Activated CD8-positive, alpha-beta memory T cell treated with anti-CD3 and anti-CD28 coated beads for 48 hours (primary cell): Measurements from ENCODE around the gene DYNAP.

Experiments
- DNase-seq, 3 experiments: peaks; one replicate each; pipeline ENCODE4 v3.0.0-alpha.2; 2020; ENCODE audit warnings: low read depth in 2 of 3, low spot score in 2 of 3

DYNAP gene, protein sequence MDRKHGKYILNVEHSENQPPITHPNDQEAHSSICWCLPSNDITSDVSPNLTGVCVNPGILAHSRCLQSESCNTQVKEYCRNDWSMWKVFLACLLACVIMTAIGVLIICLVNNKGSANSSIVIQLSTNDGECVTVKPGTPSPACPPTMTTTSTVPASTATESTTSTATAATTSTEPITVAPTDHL

GRCh38 chr18:54590945-54591344 is at the start of gene DYNAP:
TSS of gene DYNAP (plus strand) at chr18:54591245. CDS start at chr18:54591283, 38 bp downstream.
- DNase-seq = no peak

DNA sequence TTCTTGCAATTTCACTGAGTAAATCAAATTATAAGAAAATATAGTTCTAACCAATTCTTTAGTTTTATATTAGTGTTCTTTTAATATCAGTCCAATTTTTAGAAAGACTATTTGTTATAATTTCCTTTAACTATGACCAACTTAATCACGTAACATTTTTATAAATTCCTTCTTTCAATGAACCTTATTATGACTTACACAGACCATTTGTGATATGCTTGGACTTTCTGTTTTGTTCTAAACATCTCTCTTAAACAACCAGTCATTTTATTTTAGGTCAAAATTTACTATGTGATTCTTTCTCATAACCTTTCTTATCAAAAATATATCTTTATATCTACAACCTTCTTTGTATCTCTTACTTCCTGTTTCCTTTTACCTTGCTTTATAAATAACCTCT is 39.5 kb upstream of the DYNAP start:
- no peak for DNase-seq

- no peak for DNase-seq
Observed at GRCh38 chr18:54555286-54555685, 35.8 kb upstream of the DYNAP start.

DNA sequence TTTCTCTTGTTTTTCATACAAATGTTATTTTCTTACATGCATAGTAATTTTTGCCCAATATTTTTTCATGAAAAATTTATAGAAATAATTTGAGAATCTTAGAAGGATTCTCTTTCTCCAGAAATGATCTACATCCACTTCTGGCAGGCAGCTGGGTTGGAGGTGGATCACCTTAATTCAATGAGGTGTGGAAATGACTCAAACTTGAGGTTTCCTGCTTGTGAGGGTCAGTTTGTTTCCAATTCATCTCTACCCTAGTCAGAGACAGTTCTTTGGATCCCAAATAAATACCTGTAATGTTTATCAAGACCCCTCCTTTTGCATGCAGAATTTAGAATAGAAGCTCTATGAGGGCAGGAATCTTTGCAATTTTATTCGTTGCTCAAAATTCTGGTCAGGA is 35.0 kb upstream of the DYNAP start:
- no peak for DNase-seq

GRCh38 chr18:54557958-54558357 is 33.1 kb upstream of the DYNAP start:
- no peak for DNase-seq

GRCh38 chr18:54558609-54559585 is 32.1 kb upstream of the DYNAP start:
- no peak for DNase-seq

- no peak for DNase-seq
Observed at GRCh38 chr18:54561706-54562267, 29.3 kb upstream of the DYNAP start.

DNA sequence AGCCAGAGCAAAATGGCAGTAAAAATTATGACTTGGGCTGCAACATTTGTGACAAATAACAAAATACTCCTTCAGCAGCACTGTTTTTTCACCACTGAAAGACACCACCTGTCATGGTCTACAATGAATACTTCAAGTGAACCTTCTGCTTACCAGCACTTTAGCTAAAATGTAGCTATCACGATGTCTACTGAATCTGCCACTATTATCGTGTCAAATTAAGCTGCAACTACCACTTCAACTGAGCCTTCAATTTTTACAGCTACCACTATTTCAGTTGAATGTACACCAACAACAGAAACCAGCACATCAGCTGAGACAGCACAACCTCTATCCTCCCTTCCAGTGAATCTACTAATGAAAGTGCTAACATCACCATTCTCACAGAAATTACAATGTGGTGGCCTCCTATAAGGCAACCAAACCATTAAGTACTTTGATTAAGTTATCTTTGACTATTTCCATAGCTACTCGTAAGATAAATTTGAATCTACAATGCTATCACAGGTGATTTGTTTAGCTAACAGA is 10.8 kb upstream of the DYNAP start:
- DNase-seq = no peak

GRCh38 chr18:54584065-54584464 is 7.0 kb upstream of the DYNAP start:
- DNase-seq = no peak

- DNase-seq = no peak
Observed at GRCh38 chr18:54585743-54586142, 5.3 kb upstream of the DYNAP start.

DNA sequence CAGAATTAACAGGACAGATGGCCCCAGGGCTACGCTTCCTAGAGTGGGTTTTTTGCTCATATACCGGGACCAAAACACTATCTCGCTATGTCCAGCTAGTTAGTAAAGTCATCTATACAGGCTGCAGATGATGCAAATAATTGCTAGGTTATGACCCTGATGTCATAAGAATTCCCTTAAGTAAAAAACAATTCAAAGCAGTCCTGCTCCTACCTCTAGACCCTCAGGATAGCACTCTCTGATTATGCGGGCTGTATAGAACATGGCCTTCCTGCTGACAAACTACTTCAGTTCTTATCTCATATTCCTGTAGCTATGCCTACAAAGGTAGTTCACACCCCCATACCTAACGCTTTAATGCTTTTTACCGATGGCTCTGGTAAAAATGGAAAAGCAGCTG is 13.2 kb downstream of the DYNAP start:
- no peak for DNase-seq

GRCh38 chr18:54606835-54607212 is 15.8 kb downstream of the DYNAP start:
- no peak for DNase-seq

GRCh38 chr18:54607213-54608027 is 16.4 kb downstream of the DYNAP start:
- no peak for DNase-seq

- no peak for DNase-seq
Observed at GRCh38 chr18:54608028-54608642, 17.1 kb downstream of the DYNAP start.

DNA sequence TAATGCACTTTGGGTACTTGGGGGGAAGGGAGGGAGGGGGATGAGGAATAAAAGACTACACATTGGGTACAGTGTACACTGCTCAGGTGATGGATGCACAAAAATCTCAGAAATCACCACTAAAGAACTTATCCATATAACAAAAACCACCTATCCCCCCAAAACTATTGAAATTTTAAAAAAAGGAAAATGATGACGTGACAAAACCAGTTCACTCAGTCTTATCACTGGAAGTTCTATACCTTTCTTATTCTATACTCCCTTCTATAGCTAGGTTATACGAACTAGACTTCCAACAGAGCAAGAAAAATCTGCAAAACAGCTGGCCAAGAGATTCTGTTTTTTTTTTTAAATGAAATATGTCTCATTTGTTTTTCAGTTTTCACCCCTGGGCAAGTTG is 20.8 kb downstream of the DYNAP start:
- no peak for DNase-seq

GRCh38 chr18:54612237-54612636 is 21.2 kb downstream of the DYNAP start:
- DNase-seq = no peak

DNA sequence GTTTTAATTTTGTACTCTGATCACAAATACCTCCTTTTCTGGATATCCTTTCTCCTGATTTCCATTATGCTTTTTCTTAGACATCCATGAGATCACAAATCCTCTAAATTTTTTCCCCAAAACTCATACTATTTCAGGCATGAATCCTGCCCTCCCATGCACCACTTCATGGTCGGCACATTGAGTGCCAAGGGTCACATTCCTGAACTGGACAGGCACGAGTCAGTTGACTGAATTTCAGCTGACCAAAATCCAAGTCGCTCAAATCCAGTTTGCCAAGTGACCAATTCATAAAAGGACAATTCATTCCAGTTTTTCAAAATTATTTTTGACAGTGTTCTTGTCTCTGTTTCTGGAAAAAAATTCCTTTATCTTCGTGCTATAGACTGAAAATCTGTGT is 22.1 kb downstream of the DYNAP start:
- DNase-seq = no peak

- DNase-seq = no peak
Observed at GRCh38 chr18:54616220-54616848, 25.3 kb downstream of the DYNAP start.

DNA sequence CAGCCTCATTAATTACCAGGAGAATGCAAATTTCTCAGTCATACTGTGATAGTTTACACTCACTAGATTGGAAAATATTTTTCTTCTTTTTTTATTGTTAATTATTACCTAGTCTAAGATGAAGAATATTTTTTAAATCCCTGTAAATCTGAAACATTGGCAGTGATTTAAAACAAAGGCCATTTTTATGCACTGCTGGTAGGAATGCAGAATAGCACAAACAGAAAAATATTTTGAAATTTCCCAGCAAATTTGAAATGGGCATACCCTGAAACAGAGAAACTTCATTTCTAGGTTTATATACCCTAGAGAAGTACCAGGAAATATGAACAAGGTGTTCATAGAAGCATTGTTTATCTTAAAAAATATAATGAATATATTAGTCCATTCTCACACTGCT is 31.0 kb downstream of the DYNAP start:
- DNase-seq = no peak

GRCh38 chr18:54626779-54627178 is 35.7 kb downstream of the DYNAP start:
- DNase-seq = no peak
